Activated CD4-positive, CD25-positive, alpha-beta regulatory T cell (primary cell): Measurements from ENCODE around the gene LY86.
A peak's percentile ranks its signal among the peaks of the same experiment; 100 is the strongest.
"Not testable (repeated sequence)": the region's sequence is repeated elsewhere in the genome, so short reads cannot be mapped to it uniquely, and the experiment has no call there.

ENCODE experiments used
- DNase-seq, 4 experiments: peaks; one replicate each; lab custom pipeline; 2025; lab: John Stamatoyannopoulos, UW

The LY86 gene

DNA sequence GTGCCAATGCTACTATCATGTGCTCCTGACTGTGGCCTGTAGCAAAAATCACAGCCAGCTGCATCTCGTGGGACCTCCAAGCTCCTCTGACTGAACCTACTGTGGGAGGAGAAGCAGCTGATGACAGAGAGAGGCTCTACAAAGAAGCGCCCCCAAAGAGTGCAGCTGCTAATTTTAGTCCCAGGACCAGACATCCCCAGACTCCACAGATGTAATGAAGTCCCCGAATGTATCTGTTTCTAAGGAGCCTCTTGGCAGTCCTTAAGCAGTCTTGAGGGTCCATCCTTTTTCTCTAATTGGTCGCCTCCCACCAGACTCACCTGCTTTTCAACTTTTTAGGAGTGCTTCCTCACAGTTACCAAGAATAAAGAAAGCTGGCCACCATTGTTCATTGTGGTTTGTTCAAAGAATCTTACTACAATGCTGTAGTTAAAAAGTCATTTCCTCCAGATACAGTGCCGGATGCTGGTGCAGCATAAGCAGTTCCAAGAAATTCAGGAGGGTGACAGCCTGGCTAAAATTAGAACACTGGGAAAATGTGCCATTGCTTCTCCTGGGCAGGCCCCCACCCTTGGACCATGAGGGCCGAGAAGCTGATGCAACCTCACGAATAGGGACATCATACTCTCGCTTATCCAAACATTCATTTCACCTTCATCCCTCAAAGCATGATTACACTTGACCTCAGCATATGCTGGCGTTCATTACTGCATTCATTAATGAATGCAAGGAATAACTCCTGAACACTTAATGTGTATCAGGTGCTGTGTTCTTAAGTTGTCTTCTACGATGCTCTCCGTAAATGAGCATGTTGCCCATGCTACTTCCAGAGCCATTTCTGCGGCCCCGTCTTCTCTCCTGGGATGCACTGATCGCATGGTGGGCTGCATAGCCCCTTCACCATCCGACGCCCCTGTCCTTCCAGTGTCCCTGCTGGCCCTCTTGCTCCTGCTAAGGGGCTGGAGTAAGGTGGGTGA lies 66.4 kb downstream of the LY86 start:
- no peak for DNase-seq

DNA sequence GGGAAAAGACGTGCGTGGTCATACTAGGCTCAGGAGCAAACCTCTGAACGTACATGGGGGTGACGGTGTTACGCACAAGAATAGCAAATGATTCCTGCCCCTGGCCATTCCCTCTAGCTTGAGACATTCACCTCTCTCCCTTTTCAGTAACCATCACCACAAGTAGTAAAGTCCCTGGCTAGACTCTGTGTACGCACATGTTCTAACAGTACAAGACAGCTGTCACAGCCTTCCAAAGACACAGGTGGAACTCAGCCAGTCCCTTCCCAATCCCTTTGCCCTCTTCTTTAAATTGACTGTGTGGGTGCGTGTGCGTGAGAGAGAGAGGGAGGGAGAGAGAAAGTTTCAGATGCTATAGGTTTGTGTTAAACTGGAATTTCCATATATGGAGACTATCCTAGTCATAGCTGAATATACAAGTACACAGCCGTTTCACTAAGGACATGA lies 67.3 kb downstream of the LY86 start:
- no peak for DNase-seq

- DNase-seq = no peak
Observed at GRCh38 chr6:6656287-6656686, 67.8 kb downstream of the LY86 start.

DNA sequence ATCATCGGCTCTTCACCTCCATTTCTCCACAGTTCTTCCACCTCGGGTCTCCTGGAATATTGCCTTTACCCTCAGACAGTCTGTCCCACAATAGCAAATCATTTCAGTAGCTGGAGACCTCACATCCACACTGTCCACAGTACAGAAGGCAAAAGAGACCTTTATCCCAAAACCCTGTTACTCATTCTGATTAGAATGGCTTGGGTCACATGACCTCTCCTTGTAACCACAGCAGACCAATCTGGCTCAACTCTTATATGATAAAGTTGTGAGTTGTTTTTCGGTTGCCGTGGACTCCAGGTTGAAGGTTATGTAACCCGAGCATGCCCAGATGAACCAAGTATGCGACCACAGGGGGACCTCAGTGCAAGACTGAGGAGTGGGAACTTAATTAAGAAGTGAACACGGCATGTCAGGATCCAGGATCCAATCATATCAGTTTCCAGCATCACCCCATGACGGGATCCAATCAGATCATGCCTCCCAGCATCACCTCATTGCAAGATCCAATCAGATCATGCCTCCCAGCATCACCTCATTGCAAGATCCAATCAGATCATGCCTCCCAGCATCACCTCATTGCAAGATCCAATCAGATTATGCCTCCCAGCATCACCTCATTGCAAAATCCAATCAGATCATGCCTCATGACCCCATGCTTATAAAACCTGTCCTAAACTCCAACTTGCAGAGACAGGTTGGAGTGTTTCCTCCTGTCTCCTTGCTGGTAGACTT lies 68.7 kb downstream of the LY86 start:
- DNase-seq = no peak

GRCh38 chr6:6657820-6658217 lies 69.3 kb downstream of the LY86 start:
- DNase-seq = no peak

DNA sequence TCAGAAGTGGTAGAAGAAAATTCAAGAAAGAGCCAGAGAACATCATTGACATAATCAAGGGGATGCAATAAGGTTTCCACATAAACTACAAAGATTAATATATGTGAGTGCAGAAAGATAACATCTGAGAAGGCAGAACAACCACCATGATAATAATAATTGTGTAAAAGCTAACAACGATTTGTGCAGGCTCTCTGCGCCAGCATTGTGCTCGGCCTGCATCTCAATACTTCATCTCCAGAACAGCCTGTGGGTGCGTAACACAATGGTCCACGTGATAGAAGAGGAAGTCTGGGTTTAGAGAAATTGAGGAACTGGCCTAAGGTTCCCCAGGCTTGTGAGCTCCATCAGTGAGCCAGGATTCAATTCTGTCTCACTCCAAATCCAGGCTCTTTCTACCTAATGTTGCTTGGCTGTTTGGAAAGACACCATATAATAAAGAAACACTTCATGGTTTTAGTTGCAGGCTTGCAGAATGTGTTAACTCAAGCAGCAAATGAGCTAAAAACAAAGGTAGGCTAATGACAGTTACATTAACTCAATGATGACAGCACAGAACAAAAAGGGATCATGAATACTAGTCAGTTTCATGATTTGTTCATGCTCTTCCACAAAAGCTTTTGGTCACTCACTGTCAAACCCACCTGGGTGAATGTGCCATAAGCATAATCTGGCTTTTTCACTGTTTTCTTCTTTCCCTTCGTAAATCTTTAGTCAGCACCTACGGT lies 71.2 kb downstream of the LY86 start:
- no peak for DNase-seq

DNA sequence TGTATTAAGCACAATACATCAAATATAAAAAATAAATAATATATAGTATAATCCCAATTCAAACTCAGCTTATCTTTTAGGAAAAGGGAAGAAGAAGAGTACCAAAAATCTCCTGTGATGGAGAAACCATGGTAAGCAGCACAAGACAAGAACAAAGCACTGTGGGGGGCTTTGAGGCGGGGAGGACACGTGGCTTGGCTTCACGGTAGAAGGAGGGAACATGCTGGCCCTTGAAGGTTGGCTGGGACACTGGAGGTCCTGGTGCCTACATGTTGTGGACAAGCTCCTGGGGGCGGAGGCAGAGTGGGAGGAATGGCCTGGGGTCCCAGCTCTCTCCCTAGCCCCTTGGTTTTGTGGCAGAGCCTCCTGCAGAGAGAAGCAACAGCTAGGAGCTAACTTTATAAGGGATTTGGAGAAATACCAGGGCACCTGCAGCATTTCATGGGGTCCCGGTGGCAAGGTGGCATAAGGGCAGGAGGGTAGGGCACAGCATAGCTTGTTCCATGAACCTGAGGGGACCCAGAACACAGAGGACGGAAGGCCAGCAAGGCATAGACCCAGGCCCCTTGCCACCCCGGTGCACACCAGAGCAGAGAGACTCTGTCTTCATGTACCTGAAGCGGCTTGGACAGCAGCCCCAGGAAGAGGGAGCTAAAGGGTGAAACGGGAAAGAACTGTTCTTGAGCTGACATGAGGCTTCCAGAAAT lies 72.0 kb downstream of the LY86 start:
- DNase-seq = no peak

GRCh38 chr6:6661191-6661590 lies 72.7 kb downstream of the LY86 start:
- no peak for DNase-seq

GRCh38 chr6:6661684-6662083 lies 73.2 kb downstream of the LY86 start:
- no peak for DNase-seq

GRCh38 chr6:6663421-6664135 lies 75.1 kb downstream of the LY86 start:
- DNase-seq = no peak

- DNase-seq = no peak
Observed at GRCh38 chr6:6665555-6666243, 77.2 kb downstream of the LY86 start.

GRCh38 chr6:6670150-6670549 lies 81.6 kb downstream of the LY86 start:
- not testable (repeated sequence) for DNase-seq

- DNase-seq = no peak
Observed at GRCh38 chr6:6674872-6675271, 86.4 kb downstream of the LY86 start.

GRCh38 chr6:6676910-6677441 lies 88.5 kb downstream of the LY86 start:
- peak; percentile 42 to 76 (median 47) for DNase-seq

DNA sequence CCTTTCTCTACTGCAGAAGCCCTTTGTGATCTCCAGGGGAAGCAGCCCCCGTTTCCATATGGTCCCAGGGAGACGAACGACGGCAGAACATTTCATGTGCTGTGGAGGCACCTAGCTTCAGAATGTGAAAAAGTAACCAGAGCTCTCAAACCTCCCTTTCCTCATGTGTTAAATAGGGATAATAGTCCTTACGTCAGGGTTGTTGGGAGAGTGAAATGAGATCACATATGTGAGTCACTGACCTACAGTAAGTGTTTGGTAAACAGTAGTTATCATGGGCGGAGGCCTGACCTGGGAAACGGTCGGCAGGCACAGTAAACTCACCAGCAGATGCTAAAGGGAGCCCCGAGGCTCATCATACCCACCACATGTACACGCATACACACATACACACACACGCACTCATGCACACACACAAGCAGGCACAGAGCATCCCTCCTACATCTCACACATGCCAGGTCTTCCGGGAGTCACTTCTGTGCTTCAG lies 89.7 kb downstream of the LY86 start:
- DNase-seq = no peak

GRCh38 chr6:6678811-6679210 lies 90.3 kb downstream of the LY86 start:
- no peak for DNase-seq

- no peak for DNase-seq
Observed at GRCh38 chr6:6679633-6680032, 91.1 kb downstream of the LY86 start.

DNA sequence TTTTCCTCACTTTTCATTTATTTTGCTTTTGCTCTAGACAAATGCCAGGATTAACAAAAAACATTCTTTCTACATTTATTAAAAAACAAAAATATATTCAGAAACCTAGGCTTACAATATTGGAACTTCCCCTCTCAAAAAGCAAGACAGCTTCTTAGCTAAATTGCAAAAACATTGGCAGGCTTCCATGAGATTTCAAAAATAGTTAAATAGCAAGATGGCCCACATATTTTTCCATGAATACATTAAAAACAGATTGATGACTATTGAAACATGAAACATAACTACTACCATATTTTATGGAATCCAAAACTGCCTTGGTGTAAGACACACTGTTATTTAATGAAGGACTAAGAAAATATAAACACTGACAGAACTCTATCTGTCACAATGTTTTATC lies 92.0 kb downstream of the LY86 start:
- no peak for DNase-seq

GRCh38 chr6:6681075-6681849 lies 92.7 kb downstream of the LY86 start:
- no peak for DNase-seq
